Right ventricle myocardium inferior (tissue), 1 donor: ENCODE data around the gene MLIP. TPM values are rescaled to one million over a fixed set of nuclear protein-coding genes. Genes with fewer than 3 reads are reported as not detected.
A peak's percentile ranks its signal among the peaks of the same experiment; 100 is the strongest.
"Not testable (repeated sequence)": the region's sequence is repeated elsewhere in the genome, so short reads cannot be mapped to it uniquely, and the experiment has no call there.

Experiments
- ATAC-seq: fragments of 200-7000 bp; cut with Tn5 transposase; one replicate; pipeline ENCODE4 v1.9.1; 2020; ENCODE audit warnings: mild to moderate bottlenecking, moderate library complexity
- DNase-seq: peaks from one replicate; pipeline ENCODE4 v3.0.0; 2021; ENCODE audit errors: missing footprints
- intact Hi-C: fragments of 100-400 bp; cut with DNase I; formaldehyde crosslinking; loops from one replicate; pipeline ENCODE4 v1.11.0; 2022
- long read RNA-seq: library from polyadenylated mRNA; unstranded; transcript quantifications from one replicate; pipeline ENCODE4 v2.0.0, GENCODE V29; 2021
- total RNA-seq: library from RNA; stranded (reverse); fragmentation: NEBNext Ultra II Directional; extraction: Animal tissue kit (Norgen Biotek cat#: 25700); gene quantifications from one replicate; pipeline ENCODE4 v1.2.1, GENCODE V29; 2021
- donor health status: DM: no; HTN: yes; CAD: no; lungs with severe emphysema.

Gene MLIP
- 407 TPM for total RNA-seq
- long read RNA-seq, transcript MLIP-201 (13 exons, 1,815 nt): major isoform, 6 of 74 reads
- long read RNA-seq, partial matches to known transcripts: 10 of 74 reads
- long read RNA-seq, other reads (novel, unspliced or antisense): 58 of 74 reads

GRCh38 chr6:54111341-54112045 is at the start of gene MLIP:
Gene MLIP, plus strand, starts transcription at chr6:54111443. Its CDS starts 37 bp downstream, at chr6:54111480.
- intact Hi-C loops: no loop called here
- DNase-seq: no peak
- no peak for ATAC-seq

- intact Hi-C loops: no loop called here
- DNase-seq: no peak
- no peak for ATAC-seq
Observed at GRCh38 chr6:54063228-54063539, 48.1 kb upstream of the MLIP start.

GRCh38 chr6:54068694-54069093 is 42.5 kb upstream of the MLIP start:
- DNase-seq: no peak
- ATAC-seq: no peak
- intact Hi-C loops: no loop called here

GRCh38 chr6:54070025-54070424 is 41.2 kb upstream of the MLIP start:
- intact Hi-C loops: no loop called here
- DNase-seq (no peak), ATAC-seq (no peak)

GRCh38 chr6:54071821-54072340 is 39.4 kb upstream of the MLIP start:
- intact Hi-C loops: no loop called here
- ATAC-seq: no peak

GRCh38 chr6:54072635-54073313 is 38.5 kb upstream of the MLIP start:
- DNase-seq: no peak
- peak; percentile 78 for ATAC-seq
- intact Hi-C loops: no loop called here

More at GRCh38 chr6:54071821-54072340, 39.4 kb upstream of the MLIP start:
- DNase-seq: no peak

- no peak for ATAC-seq
Observed at GRCh38 chr6:54073487-54073886, 37.8 kb upstream of the MLIP start.

GRCh38 chr6:54074109-54074508 is 37.1 kb upstream of the MLIP start:
- ATAC-seq (no peak), DNase-seq (no peak)
- intact Hi-C loops: no loop called here

More at GRCh38 chr6:54073487-54073886, 37.8 kb upstream of the MLIP start:
- intact Hi-C loops: no loop called here
- no peak for DNase-seq

- intact Hi-C loops: no loop called here
- ATAC-seq (peak; percentile 68), DNase-seq (peak; percentile 55)
Observed at GRCh38 chr6:54074578-54075195, 36.6 kb upstream of the MLIP start.

- intact Hi-C loops: no loop called here
- DNase-seq (no peak), ATAC-seq (no peak)
Observed at GRCh38 chr6:54076159-54076789, 35.0 kb upstream of the MLIP start.

GRCh38 chr6:54081499-54081898 is 29.7 kb upstream of the MLIP start:
- ATAC-seq, DNase-seq, intact Hi-C loops: not testable (repeated sequence)

- intact Hi-C loops: no loop called here
- DNase-seq (no peak), ATAC-seq (no peak)
Observed at GRCh38 chr6:54083287-54083686, 28.0 kb upstream of the MLIP start.

- ATAC-seq (no peak), DNase-seq (no peak)
- intact Hi-C loops: no loop called here
Observed at GRCh38 chr6:54084231-54084630, 27.0 kb upstream of the MLIP start.

- ATAC-seq (peak; percentile 77), DNase-seq (no peak)
- intact Hi-C loops: no loop called here
Observed at GRCh38 chr6:54085047-54085446, 26.2 kb upstream of the MLIP start.

GRCh38 chr6:54085541-54085940 is 25.7 kb upstream of the MLIP start:
- ATAC-seq (peak; percentile 84), DNase-seq (no peak)
- intact Hi-C loops: no loop called here

GRCh38 chr6:54086439-54086838 is 24.8 kb upstream of the MLIP start:
- DNase-seq (no peak), ATAC-seq (no peak)
- intact Hi-C loops: no loop called here

- DNase-seq (no peak), ATAC-seq (no peak)
- intact Hi-C loops: no loop called here
Observed at GRCh38 chr6:54087721-54088120, 23.5 kb upstream of the MLIP start.

- intact Hi-C loops: no loop called here
- DNase-seq (no peak), ATAC-seq (no peak)
Observed at GRCh38 chr6:54093326-54093948, 17.8 kb upstream of the MLIP start.

- ATAC-seq (no peak), DNase-seq (no peak)
- intact Hi-C loops: no loop called here
Observed at GRCh38 chr6:54094293-54094692, 16.9 kb upstream of the MLIP start.
